HFF-Myc (cell line): ENCODE measurements around the gene PCP2.

ENCODE experiments used
- DNase-seq: peaks from one replicate; pipeline ENCODE4 v3.0.0-alpha.2; 2011; ENCODE audit warnings: low read depth; ENCODE audit errors: extremely low read depth
- H3K4me3 ChIP-seq: replicated peaks from 2 replicates; pipeline ENCODE4 v1.5.1; 2011; ENCODE audit warnings: low read depth, mild to moderate bottlenecking, control low read depth, low read length
- TF ChIP-seq, protein P1 (sequence below): IDR thresholded peaks from 2 replicates; pipeline ENCODE4 v1.5.1; 2012; ENCODE audit warnings: mild to moderate bottlenecking, low read depth, low read length, control low read depth; ENCODE audit errors: missing control alignments

Gene PCP2

GRCh38 chr19:7618771-7619510 lies 14.6 kb downstream of the PCP2 start:
- no peak for DNase-seq
- TF ChIP-seq, protein P1, sequence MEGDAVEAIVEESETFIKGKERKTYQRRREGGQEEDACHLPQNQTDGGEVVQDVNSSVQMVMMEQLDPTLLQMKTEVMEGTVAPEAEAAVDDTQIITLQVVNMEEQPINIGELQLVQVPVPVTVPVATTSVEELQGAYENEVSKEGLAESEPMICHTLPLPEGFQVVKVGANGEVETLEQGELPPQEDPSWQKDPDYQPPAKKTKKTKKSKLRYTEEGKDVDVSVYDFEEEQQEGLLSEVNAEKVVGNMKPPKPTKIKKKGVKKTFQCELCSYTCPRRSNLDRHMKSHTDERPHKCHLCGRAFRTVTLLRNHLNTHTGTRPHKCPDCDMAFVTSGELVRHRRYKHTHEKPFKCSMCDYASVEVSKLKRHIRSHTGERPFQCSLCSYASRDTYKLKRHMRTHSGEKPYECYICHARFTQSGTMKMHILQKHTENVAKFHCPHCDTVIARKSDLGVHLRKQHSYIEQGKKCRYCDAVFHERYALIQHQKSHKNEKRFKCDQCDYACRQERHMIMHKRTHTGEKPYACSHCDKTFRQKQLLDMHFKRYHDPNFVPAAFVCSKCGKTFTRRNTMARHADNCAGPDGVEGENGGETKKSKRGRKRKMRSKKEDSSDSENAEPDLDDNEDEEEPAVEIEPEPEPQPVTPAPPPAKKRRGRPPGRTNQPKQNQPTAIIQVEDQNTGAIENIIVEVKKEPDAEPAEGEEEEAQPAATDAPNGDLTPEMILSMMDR: no peak
- no peak overlapping the region for H3K4me3 ChIP-seq

DNA sequence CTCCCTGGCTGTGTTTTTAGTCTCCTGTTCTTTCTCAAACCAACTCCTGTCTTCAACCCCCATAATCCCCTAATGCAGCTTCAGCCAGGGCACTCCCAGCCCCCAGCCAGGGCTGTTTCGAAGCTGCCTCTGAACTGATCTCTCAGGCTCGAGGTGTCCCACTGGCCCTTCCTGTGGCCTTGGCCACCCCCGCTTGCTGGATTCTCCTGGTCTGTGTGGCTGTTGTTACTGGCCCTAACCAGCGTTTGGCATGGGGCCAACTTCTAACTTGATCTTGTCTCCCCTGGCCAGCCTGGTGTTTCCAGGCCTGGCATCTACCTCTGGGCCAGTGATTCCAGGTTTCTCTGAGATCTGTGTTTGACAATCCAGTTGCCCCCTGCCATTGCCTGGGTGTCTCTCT lies 15.2 kb downstream of the PCP2 start:
- no peak overlapping the region for H3K4me3 ChIP-seq
- no peak for DNase-seq
- TF ChIP-seq, protein P1: no peak

DNA sequence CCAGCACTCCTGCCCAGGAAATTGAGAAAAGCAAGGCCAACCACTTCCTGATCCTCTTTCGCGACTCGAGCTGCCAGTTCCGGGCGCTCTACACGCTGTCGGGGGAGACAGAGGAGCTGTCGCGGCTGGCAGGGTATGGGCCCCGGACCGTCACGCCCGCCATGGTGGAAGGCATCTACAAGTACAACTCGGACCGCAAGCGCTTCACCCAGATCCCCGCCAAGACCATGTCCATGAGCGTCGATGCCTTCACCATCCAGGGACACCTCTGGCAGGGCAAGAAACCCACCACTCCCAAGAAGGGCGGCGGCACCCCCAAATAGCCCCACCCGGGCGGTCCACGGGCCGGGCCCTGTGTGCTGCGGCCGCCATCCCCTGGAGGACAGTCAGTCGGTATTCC lies 15.8 kb downstream of the PCP2 start:
- no peak for DNase-seq
- TF ChIP-seq, protein P1: no peak
- H3K4me3 ChIP-seq: no peak overlapping the region

DNA sequence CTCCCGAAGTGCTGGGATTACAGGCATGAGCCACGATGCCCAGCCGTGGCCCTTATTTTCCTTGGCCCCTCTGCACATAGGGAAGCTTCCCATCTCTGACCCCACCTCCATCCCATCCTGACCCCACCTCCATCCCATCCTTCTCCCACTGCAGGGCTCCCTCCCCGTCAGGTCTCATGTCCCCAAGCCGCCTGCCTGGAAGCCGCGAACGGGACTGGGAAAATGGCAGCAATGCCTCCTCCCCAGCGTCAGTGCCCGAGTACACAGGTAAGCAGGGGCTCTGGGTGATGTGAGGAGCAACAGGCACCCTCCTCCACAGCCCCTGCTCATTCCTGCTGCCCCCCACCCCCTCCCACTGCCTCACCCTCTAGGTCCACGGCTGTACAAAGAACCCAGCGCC lies 16.3 kb downstream of the PCP2 start:
- TF ChIP-seq, protein P1: no peak
- DNase-seq: no peak

GRCh38 chr19:7614859-7615741 lies 18.4 kb downstream of the PCP2 start:
- DNase-seq: no peak
- TF ChIP-seq, protein P1: no peak
- H3K4me3 ChIP-seq: no peak overlapping the region

More for the DNA sequence above, 16.3 kb downstream of the PCP2 start:
- H3K4me3 ChIP-seq: no peak overlapping the region

- DNase-seq: no peak
- no peak overlapping the region for H3K4me3 ChIP-seq
- TF ChIP-seq, protein P1: no peak
Measured at GRCh38 chr19:7612282-7613274, 20.9 kb downstream of the PCP2 start.
